NCI-H1694 treated with DMSO at 0.1 percent for 48 hours (cell line): ENCODE data around the gene RBM47.
"Not testable (repeated sequence)": the region's sequence is repeated elsewhere in the genome, so short reads cannot be mapped to it uniquely, and the experiment has no call there.

Experiments used
- DNase-seq: peaks from one replicate; lab custom pipeline; 2025; lab: John Stamatoyannopoulos, UW

The RBM47 gene

DNA sequence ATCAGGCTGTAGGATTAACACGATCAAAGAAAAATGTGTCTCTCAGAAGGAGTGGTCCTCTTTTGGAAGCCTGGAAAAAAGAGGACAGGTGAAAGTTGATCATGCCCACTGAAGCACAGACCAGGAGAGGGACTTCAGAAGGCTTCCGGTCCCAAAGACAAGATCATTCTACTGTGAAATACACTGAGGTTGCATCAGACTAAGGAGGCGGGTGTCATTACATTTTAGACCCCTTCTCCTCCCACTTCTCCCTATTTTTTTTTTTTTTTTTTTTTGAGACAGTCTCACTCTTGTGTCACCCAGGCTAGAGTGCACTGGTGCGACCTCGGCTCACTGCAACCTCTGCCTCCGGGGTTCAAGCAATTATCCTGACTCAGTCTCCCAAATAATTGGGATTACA lies 67.5 kb downstream of the RBM47 start:
- DNase-seq = no peak

- not testable (repeated sequence) for DNase-seq
Observed at GRCh38 chr4:40561543-40562177, 68.0 kb downstream of the RBM47 start.

- no peak for DNase-seq
Observed at GRCh38 chr4:40559585-40560465, 69.8 kb downstream of the RBM47 start.

GRCh38 chr4:40557736-40558135 lies 71.9 kb downstream of the RBM47 start:
- no peak for DNase-seq

DNA sequence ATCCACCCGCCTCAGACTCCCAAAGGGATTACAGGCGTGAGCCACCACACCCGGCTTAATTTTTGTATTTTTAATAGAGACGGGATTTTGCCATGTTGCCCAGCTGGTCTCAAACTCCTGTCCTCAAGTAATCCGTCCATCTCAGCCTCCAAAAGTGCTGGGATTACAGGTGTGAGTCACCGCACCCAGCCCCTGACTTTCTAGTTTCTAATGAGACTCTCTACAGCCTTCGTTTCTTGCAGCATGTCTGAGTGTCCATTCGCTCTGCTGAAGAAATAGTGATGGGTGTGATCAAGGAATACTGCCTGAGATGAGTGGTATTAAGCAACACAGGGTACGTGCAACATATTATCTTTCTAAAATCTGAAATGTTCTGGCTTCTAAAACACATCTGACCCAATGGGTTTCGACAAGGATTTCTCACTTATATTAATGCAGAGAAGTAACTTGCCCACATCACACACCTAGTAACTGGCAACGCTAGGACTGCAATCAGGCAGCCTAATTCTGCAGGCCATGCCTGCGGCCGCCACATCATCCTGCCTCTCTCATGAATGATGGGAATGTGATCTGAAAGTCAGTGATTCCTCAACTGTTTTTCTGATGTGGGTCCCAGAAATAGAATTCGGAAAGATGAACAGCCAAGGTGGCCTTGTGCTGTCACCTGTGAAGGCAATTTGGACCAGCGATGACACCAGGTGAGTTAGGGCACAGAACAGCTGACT lies 74.3 kb downstream of the RBM47 start:
- no peak for DNase-seq

- DNase-seq = not testable (repeated sequence)
Observed at GRCh38 chr4:40554641-40555040, 75.0 kb downstream of the RBM47 start.

GRCh38 chr4:40553995-40554394 lies 75.7 kb downstream of the RBM47 start:
- no peak for DNase-seq

GRCh38 chr4:40552536-40552935 lies 77.1 kb downstream of the RBM47 start:
- DNase-seq = no peak

GRCh38 chr4:40551568-40552136 lies 78.0 kb downstream of the RBM47 start:
- DNase-seq = not testable (repeated sequence)

GRCh38 chr4:40550948-40551462 lies 78.7 kb downstream of the RBM47 start:
- no peak for DNase-seq

GRCh38 chr4:40550196-40550595 lies 79.5 kb downstream of the RBM47 start:
- DNase-seq = no peak

GRCh38 chr4:40548256-40548655 lies 81.4 kb downstream of the RBM47 start:
- DNase-seq = no peak

DNA sequence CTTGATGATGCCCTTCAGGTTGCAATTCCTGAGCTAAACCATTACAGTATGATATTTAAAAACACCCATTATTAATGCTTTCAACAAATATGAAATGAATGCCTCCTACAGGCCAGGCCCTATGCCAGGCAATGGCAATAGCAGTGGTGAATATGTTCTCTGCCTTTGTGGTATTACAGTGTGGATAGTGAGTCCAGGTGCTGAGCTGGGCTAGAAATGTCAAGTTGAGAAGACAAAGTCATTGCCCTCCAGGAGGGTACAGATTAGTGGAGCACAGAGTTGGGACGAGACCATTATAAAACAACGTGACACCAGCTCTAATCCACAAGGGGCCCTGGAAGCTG lies 81.9 kb downstream of the RBM47 start:
- DNase-seq = no peak

GRCh38 chr4:40546969-40547788 lies 82.5 kb downstream of the RBM47 start:
- no peak for DNase-seq

GRCh38 chr4:40546506-40546905 lies 83.2 kb downstream of the RBM47 start:
- no peak for DNase-seq

GRCh38 chr4:40545487-40545886 lies 84.2 kb downstream of the RBM47 start:
- not testable (repeated sequence) for DNase-seq

DNA sequence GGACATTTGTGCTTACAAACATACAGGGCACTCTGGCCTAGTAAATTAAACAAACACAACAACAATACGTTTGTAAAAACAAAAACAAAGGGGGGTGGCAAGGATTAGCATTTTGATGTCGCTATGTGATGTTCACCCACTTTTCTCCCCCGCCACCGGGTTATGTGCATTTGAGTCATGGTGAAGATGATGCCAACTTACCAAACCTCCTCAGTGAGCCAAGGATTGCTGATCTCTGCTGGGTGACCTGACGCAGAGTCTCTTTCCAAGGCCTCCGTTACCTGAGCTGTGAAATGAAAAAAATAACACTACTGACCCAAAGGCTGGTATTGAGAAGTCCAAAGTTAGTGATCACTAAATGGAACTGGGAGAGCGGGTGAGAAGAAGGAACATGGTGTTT lies 85.4 kb downstream of the RBM47 start:
- no peak for DNase-seq

DNA sequence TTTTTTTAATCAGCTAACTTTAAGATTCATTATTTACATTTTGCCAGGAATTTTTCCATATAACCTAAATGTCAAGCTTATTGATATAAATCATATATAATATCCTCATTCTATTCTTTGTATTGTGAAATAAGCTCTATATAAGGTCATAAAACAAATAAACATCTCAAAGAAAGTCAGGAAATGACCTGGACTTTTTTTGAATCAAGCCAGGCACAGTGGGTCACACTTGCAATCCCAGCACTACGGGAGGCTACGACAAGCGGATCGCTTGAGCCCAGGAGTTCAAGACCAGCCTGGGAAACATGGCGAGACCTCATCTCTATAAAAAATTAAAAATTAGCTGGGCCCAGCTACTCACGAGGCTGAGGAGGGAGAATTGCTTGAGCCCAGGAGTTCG lies 88.9 kb downstream of the RBM47 start:
- no peak for DNase-seq

GRCh38 chr4:40536032-40536431 lies 93.6 kb downstream of the RBM47 start:
- no peak for DNase-seq

DNA sequence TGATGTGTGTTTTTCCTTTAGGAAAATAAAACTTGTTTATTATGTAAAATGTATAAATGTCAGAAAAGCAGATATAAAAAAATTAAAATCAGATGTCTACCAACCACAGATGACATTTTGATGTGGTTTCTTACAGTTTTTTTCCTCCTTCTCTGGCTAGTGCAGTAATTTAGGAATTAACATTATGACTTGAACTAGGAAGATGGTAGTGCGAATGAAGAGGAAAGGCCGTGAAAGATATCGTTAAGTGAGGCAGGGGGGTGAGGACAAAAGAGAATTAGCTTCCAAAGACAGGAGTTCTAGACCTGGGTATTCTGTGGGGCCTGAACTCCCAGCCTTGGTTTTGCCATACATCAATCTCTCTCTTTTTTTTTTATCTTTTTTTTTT lies 98.0 kb downstream of the RBM47 start:
- DNase-seq = no peak

- no peak for DNase-seq
Observed at GRCh38 chr4:40530961-40531635, 98.6 kb downstream of the RBM47 start.
